ENCODE measurements around the gene PCDHB9. TPM values are rescaled to one million over a fixed set of nuclear protein-coding genes. Genes with fewer than 3 reads are reported as not detected.

PCDHB9 gene
- total and polyA plus RNA-seq, 2 of the 4 experiments (the other 2 are of a cell fraction): 0.10 to 0.18 TPM

- 10% methylated on average over 4 of the region's 21 CpGs; no CpG with 5 or more reads in 1 of the 2 experiments for WGBS, 2 experiments (ENCODE audit: extremely low coverage in 2 of 2, insufficient read length in 1 of 2)
- Histone ChIP-seq H3K9ac (ENCODE audit: low read depth, low read length) (no peak overlapping the region), H3K14ac (replicated peaks; ENCODE audit: low read depth, low read length) (no peak overlapping the region), H4K8ac (ENCODE audit: low read depth in 2 of 2, low read length in 2 of 2) (no peak overlapping the region), H3K4me2 (ENCODE audit: low read depth, low read length) (no peak overlapping the region), H3K9me1 (ENCODE audit: insufficient read depth, low read length) (no peaks in the 10 kb centered on the region), H2AFZ (replicated peaks; ENCODE audit: low read length, poor library complexity) (no peak overlapping the region), H3K27ac (ENCODE audit: insufficient read depth, low read length) (no peak overlapping the region), H2BK120ac (ENCODE audit: low read depth, low read length) (no peak overlapping the region), H4K91ac (ENCODE audit: insufficient read depth, low read depth, low read length) (no peak overlapping the region), H3K4ac (ENCODE audit: low read depth, low read length) (no peak overlapping the region), H3K4me1 (ENCODE audit: control insufficient read depth, insufficient read depth, low read length) (no peaks in the 10 kb centered on the region), H4K5ac (ENCODE audit: low read depth, low read length) (no peak overlapping the region), H2AK5ac (ENCODE audit: low read depth, low read length) (no peak overlapping the region), H4K20me1 (ENCODE audit: insufficient read depth, low read length) (no peaks in the 10 kb centered on the region), H3K56ac (ENCODE audit: extremely low read depth, insufficient read depth, low read length) (no peak overlapping the region), H2AK9ac (replicated peaks; ENCODE audit: low read depth, low read length, poor library complexity) (no peak overlapping the region), H3K18ac (ENCODE audit: low read depth, low read length) (no peak overlapping the region), H2BK20ac (ENCODE audit: low read depth, low read length) (no peak overlapping the region), H3K9me3 (ENCODE audit: control insufficient read depth, insufficient read depth, low read length) (peaks cover 15% of the 10 kb centered on the region; the same call in 1 of the 2 replicates), H3K36me3 (ENCODE audit: control insufficient read depth, insufficient read depth, low read length) (no peaks in the 10 kb centered on the region), H3K23ac (ENCODE audit: low read depth, low read length) (no peak overlapping the region), H2BK5ac (ENCODE audit: low read depth, low read length, poor library complexity, severe bottlenecking) (no peak overlapping the region), H2BK15ac (ENCODE audit: low read depth, low read length) (no peak overlapping the region), H3K27me3 (ENCODE audit: control insufficient read depth, insufficient read depth, low read length) (no peaks in the 10 kb centered on the region), H3K4me3 (ENCODE audit: insufficient read depth, low read depth, low read length) (no peak overlapping the region), H3K79me1 (ENCODE audit: low read depth in 1 of 2, low read length in 2 of 2) (no peaks in the 10 kb centered on the region)
- DNase-seq (no peak), ATAC-seq (ENCODE audit: low read depth) (no peak)
- intact Hi-C loops (cut with micrococcal nuclease): no loop called here
- POLR2A ChIA-PET (ENCODE audit: unreplicated experiment): no interaction called here
- BruUV-seq (replicated peaks): no TSS peak
- CTCF ChIA-PET: no interaction called here
- dilution Hi-C loops (cut with HindIII; ENCODE audit: low sequenced_read_pairs, unreplicated experiment): no loop called here
- no peak for TF ChIP-seq CTCF (conservative IDR thresholded peaks at IDR 0.05; ENCODE audit: low read depth, low read length)
- TF ChIP-seq CHD1 (IDR thresholded peaks at IDR 0.05; ENCODE audit: low read depth, low read length): no peak
- no peak for TF ChIP-seq CEBPB (IDR thresholded peaks at IDR 0.05; ENCODE audit: low read depth, low read length)
- TF ChIP-seq MAZ (IDR thresholded peaks at IDR 0.05; ENCODE audit: borderline replicate concordance, low read depth, low read length): no peak
- TF ChIP-seq MAFK (IDR thresholded peaks at IDR 0.05; ENCODE audit: low read depth, low read length): no peak
- TF ChIP-seq MXI1 (IDR thresholded peaks at IDR 0.05; ENCODE audit: borderline replicate concordance, low read depth, low read length): no peak
- TF ChIP-seq RCOR1 (IDR thresholded peaks at IDR 0.05; ENCODE audit: insufficient replicate concordance, low read length): no peak
- no peak for TF ChIP-seq USF2 (IDR thresholded peaks at IDR 0.05; ENCODE audit: low read depth, low read length)
- no peak for TF ChIP-seq RAD21 (IDR thresholded peaks at IDR 0.05; ENCODE audit: low read length)
- TF ChIP-seq FOS (IDR thresholded peaks at IDR 0.05; ENCODE audit: low read depth, low read length): no peak
- no peak for TF ChIP-seq ELK1 (IDR thresholded peaks at IDR 0.05; ENCODE audit: borderline replicate concordance, low read depth, low read length)
- TF ChIP-seq RFX5 (IDR thresholded peaks at IDR 0.05; ENCODE audit: low read depth, low read length): no peak
- TF ChIP-seq SMC3 (IDR thresholded peaks at IDR 0.05; ENCODE audit: low read depth, low read length): no peak
- in situ Hi-C loops (cut with MboI; ENCODE audit: low sequenced_read_pairs): no loop called here
Measured at GRCh38 chr5:141155540-141156374, 31.2 kb upstream of the PCDHB9 start.
